ENCODE results near the gene GDF9. TPM values are rescaled to one million over a fixed set of nuclear protein-coding genes. Genes with fewer than 3 reads are reported as not detected.

The GDF9 gene
- total RNA-seq, 2 experiments from 2014 or later: 0.66 to 2.2 TPM

DNA sequence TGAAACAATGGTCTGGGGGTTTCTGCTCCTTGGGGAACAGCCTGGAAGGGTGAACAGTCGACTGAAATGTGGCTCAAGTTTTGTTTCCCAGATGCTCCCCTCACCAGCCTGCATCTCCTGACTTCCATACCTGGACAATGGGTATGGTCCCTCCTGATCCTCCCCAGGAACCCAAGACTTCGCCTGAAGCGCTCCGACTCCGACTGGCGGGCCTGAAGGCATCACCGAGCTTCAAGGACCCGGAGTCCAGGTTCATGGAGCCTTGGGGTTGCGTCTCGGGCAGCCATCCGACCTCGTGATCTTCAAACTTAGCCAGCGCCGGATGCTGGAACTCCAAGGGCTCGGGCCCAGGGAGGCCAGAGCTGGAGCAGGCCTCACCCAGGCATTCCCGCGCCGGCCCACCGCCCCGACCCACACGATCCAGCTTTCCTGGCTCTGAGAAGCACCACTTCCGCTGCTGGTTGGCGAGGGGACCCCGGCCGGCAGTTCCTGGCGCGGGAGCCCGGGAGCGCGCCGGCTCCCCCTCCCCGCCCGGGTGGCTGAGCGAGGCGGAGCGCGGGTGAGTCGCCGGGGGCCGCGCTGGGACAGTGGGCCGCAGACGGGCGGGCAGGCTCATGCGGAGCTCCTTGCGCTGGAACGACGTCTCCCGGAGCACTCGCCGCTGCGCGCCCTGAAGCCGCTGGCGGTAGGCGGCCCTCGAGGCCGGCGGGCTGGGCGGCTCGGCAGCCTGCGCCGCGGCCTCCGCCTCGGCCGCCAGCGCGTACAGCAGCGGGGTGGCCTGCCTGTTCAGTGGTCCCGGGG lies 41.0 kb downstream of the GDF9 start:
- intact Hi-C loops (cut with micrococcal nuclease; ENCODE audit: unreplicated experiment): no loop called here
- H3K79me2 ChIP-seq (ENCODE audit: insufficient read depth, low read depth, low read length): no peaks in the 10 kb centered on the region
- H3K4me3 ChIP-seq (ENCODE audit: low read depth, low read length, poor library complexity, severe bottlenecking): no peak overlapping the region
- H3K9me2 ChIP-seq (ENCODE audit: insufficient read depth, low read length): no peaks in the 10 kb centered on the region
- H3K9me3 ChIP-seq (ENCODE audit: low read length): no peaks in the 10 kb centered on the region
- CTCF ChIA-PET (ENCODE audit: unreplicated experiment): no interaction called here
- no peaks in the 10 kb centered on the region for H3K4me1 ChIP-seq (ENCODE audit: insufficient read depth, low read length, poor library complexity, severe bottlenecking)
- no peaks in the 10 kb centered on the region for H3K36me3 ChIP-seq (ENCODE audit: insufficient read depth, low read length)
- DNase-seq (ENCODE audit: low spot score): no peak
- POLR2A ChIA-PET: interaction anchor here (0.6 kb wide), 1 partner anchor 75 kb away, joined by 3 read pairs; no protein-coding TSS in a partner anchor
- no peak overlapping the region for H3K4me2 ChIP-seq (ENCODE audit: low read length)
- H3K27ac ChIP-seq (ENCODE audit: low read depth, low read length, poor library complexity, severe bottlenecking): no peak overlapping the region
- TF ChIP-seq, protein P1, sequence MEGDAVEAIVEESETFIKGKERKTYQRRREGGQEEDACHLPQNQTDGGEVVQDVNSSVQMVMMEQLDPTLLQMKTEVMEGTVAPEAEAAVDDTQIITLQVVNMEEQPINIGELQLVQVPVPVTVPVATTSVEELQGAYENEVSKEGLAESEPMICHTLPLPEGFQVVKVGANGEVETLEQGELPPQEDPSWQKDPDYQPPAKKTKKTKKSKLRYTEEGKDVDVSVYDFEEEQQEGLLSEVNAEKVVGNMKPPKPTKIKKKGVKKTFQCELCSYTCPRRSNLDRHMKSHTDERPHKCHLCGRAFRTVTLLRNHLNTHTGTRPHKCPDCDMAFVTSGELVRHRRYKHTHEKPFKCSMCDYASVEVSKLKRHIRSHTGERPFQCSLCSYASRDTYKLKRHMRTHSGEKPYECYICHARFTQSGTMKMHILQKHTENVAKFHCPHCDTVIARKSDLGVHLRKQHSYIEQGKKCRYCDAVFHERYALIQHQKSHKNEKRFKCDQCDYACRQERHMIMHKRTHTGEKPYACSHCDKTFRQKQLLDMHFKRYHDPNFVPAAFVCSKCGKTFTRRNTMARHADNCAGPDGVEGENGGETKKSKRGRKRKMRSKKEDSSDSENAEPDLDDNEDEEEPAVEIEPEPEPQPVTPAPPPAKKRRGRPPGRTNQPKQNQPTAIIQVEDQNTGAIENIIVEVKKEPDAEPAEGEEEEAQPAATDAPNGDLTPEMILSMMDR (conservative IDR thresholded peaks at IDR 0.05; ENCODE audit: low read length): no peak
- no peak for TF ChIP-seq EZH2phosphoT487 (IDR thresholded peaks at IDR 0.05; ENCODE audit: borderline replicate concordance, low read depth, low read length)
- H2AFZ ChIP-seq (ENCODE audit: low read length): no peak overlapping the region
- no peaks in the 10 kb centered on the region for H4K20me1 ChIP-seq (ENCODE audit: insufficient read depth, low read length)
- no TSS peak for BruUV-seq (replicated peaks)

DNA sequence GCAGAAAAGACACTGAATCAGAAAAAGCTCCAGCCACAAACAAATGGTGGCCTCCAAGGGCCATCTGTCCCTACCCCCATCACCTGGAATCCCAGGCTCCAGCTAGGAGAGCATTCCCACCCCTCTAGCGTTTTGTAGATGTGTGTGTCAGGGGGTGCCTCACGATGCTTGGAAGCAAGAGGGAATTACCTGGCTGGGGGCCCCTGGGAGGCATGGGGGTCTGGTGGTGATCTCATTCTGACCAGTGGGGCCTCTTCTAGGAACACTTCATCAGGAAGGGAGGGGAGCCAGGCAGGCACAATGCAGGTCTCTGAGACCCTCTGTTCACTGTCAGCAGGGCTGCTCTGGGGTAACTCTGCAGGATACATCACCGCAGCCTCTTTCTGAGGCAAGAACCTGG lies 41.8 kb downstream of the GDF9 start:
- no peak overlapping the region for H3K4me3 ChIP-seq (ENCODE audit: low read depth, low read length, poor library complexity, severe bottlenecking)
- no peak for TF ChIP-seq EZH2phosphoT487 (IDR thresholded peaks at IDR 0.05; ENCODE audit: borderline replicate concordance, low read depth, low read length)
- TF ChIP-seq, protein P1 (conservative IDR thresholded peaks at IDR 0.05; ENCODE audit: low read length): no peak
- H3K9me2 ChIP-seq (ENCODE audit: insufficient read depth, low read length): no peaks in the 10 kb centered on the region
- no peaks in the 10 kb centered on the region for H3K9me3 ChIP-seq (ENCODE audit: low read length)
- H3K36me3 ChIP-seq (ENCODE audit: insufficient read depth, low read length): no peaks in the 10 kb centered on the region
- H3K4me1 ChIP-seq (ENCODE audit: insufficient read depth, low read length, poor library complexity, severe bottlenecking): no peaks in the 10 kb centered on the region
- H3K4me2 ChIP-seq (ENCODE audit: low read length): no peak overlapping the region
- H3K27ac ChIP-seq (ENCODE audit: low read depth, low read length, poor library complexity, severe bottlenecking): no peak overlapping the region
- no peak overlapping the region for H2AFZ ChIP-seq (ENCODE audit: low read length)
- H3K79me2 ChIP-seq (ENCODE audit: insufficient read depth, low read depth, low read length): no peaks in the 10 kb centered on the region
- BruUV-seq (replicated peaks): no TSS peak
- DNase-seq (ENCODE audit: low spot score): no peak
- intact Hi-C loops (cut with micrococcal nuclease; ENCODE audit: unreplicated experiment): loop anchor here (5.0 kb wide), 1 partner anchor 162 kb away; no protein-coding TSS in a partner anchor
- POLR2A ChIA-PET: no interaction called here
- CTCF ChIA-PET (ENCODE audit: unreplicated experiment): interaction anchor here (1.5 kb wide), 1 partner anchor 10 kb away, joined by 3 read pairs; no protein-coding TSS in a partner anchor
- H4K20me1 ChIP-seq (ENCODE audit: insufficient read depth, low read length): no peaks in the 10 kb centered on the region

DNA sequence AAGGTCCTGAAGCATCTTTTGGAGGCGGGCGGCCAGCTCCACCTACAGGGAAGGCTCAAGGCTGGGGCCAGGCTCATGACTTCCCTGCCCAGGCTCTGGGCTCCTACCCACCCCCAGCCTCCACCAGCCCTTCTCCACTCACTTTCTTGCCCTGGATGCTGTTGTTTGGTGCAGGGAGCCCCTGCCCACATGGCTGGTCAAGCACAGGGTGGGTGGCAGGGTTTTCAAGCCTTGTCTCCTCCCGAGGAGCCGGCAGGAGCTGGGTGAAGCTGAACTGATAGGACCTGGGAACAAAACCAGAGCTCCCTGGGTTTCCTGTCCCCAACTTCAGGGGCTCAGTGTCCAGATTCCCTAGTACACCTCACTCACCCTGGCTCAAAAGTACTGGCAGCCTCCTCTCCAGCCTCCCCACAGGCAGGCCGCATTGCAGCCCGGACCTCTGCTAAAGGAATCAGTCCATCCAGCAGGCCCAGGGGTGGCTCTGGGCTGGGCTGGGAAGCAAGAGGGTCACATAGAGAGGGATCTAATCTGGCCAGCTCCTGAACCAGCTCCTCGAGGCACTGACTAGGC lies 42.7 kb downstream of the GDF9 start:
- no peaks in the 10 kb centered on the region for H4K20me1 ChIP-seq (ENCODE audit: insufficient read depth, low read length)
- BruUV-seq (replicated peaks): no TSS peak

More for the DNA sequence above, 42.7 kb downstream of the GDF9 start:
- ChIA-PET POLR2A (no interaction called here), CTCF (ENCODE audit: unreplicated experiment) (interaction anchor here (1.5 kb wide), 1 partner anchor 11 kb away, joined by 3 read pairs; no protein-coding TSS in a partner anchor)
- no peak for DNase-seq (ENCODE audit: low spot score)
- no peaks in the 10 kb centered on the region for H3K9me2 ChIP-seq (ENCODE audit: insufficient read depth, low read length)
- H3K4me1 ChIP-seq (ENCODE audit: insufficient read depth, low read length, poor library complexity, severe bottlenecking): no peaks in the 10 kb centered on the region
- no peak overlapping the region for H2AFZ ChIP-seq (ENCODE audit: low read length)
- H3K27ac ChIP-seq (ENCODE audit: low read depth, low read length, poor library complexity, severe bottlenecking): no peak overlapping the region
- H3K79me2 ChIP-seq (ENCODE audit: insufficient read depth, low read depth, low read length): no peaks in the 10 kb centered on the region
- TF ChIP-seq EZH2phosphoT487 (IDR thresholded peaks at IDR 0.05; ENCODE audit: borderline replicate concordance, low read depth, low read length): no peak
- intact Hi-C loops (cut with micrococcal nuclease; ENCODE audit: unreplicated experiment): loop anchor here (5.0 kb wide), 1 partner anchor 161 kb away; no protein-coding TSS in a partner anchor
- no peak overlapping the region for H3K4me3 ChIP-seq (ENCODE audit: low read depth, low read length, poor library complexity, severe bottlenecking)
- no peaks in the 10 kb centered on the region for H3K9me3 ChIP-seq (ENCODE audit: low read length)
- no peaks in the 10 kb centered on the region for H3K36me3 ChIP-seq (ENCODE audit: insufficient read depth, low read length)
- no peak overlapping the region for H3K4me2 ChIP-seq (ENCODE audit: low read length)

Measured in OCI-LY7 (cell line).